Measurements from ENCODE around the gene SUSD4.

DNA sequence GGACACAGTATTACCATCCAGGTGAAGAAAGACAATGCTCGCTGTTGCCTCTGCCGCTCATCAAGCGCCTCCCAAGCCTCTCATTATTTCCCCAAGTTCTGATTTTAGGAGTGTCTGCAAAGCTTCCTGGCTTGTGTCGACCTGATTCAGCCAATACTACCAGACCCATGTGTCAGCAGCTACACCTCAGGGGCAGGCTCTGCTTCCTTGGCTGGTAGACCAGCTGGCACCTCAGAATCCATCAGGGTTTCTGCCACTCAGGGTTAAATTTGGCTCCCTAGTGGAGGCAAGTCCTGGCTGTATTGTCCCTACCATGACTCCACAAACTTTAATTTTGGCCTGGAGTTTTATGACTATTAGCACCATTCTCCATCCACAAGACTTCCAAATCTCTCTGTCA lies 35.4 kb downstream of the SUSD4 start:
- TF ChIP-seq EZH2 (IDR thresholded peaks at IDR 0.05; ENCODE audit: borderline replicate concordance, control insufficient read depth, low read depth, low read length) (no peak), EP300 (IDR thresholded peaks at IDR 0.05; ENCODE audit: borderline replicate concordance in 1 of 2, control insufficient read depth in 1 of 2, low read depth in 2 of 2, low read length in 2 of 2) (no peak), DPF2 (IDR thresholded peaks at IDR 0.05) (no peak), SREBF2 (IDR thresholded peaks at IDR 0.05; ENCODE audit: low read length) (no peak), ZZZ3 (IDR thresholded peaks at IDR 0.05; ENCODE audit: control insufficient read depth, insufficient read length, low read depth) (no peak), SRF (IDR thresholded peaks at IDR 0.05; ENCODE audit: low read depth in 2 of 2, low read length in 2 of 2) (no peak), NFXL1 (IDR thresholded peaks at IDR 0.05; ENCODE audit: borderline replicate concordance) (no peak)
- TF ChIP-seq, protein P1, sequence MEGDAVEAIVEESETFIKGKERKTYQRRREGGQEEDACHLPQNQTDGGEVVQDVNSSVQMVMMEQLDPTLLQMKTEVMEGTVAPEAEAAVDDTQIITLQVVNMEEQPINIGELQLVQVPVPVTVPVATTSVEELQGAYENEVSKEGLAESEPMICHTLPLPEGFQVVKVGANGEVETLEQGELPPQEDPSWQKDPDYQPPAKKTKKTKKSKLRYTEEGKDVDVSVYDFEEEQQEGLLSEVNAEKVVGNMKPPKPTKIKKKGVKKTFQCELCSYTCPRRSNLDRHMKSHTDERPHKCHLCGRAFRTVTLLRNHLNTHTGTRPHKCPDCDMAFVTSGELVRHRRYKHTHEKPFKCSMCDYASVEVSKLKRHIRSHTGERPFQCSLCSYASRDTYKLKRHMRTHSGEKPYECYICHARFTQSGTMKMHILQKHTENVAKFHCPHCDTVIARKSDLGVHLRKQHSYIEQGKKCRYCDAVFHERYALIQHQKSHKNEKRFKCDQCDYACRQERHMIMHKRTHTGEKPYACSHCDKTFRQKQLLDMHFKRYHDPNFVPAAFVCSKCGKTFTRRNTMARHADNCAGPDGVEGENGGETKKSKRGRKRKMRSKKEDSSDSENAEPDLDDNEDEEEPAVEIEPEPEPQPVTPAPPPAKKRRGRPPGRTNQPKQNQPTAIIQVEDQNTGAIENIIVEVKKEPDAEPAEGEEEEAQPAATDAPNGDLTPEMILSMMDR (IDR thresholded peaks at IDR 0.05 in 2 of 3, conservative IDR thresholded peaks at IDR 0.05 in 1 of 3; ENCODE audit: control insufficient read depth in 2 of 3, extremely low read depth in 1 of 3, insufficient read depth in 1 of 3, low read depth in 3 of 3, low read length in 3 of 3), result no peak
- TF ChIP-seq, protein P2, sequence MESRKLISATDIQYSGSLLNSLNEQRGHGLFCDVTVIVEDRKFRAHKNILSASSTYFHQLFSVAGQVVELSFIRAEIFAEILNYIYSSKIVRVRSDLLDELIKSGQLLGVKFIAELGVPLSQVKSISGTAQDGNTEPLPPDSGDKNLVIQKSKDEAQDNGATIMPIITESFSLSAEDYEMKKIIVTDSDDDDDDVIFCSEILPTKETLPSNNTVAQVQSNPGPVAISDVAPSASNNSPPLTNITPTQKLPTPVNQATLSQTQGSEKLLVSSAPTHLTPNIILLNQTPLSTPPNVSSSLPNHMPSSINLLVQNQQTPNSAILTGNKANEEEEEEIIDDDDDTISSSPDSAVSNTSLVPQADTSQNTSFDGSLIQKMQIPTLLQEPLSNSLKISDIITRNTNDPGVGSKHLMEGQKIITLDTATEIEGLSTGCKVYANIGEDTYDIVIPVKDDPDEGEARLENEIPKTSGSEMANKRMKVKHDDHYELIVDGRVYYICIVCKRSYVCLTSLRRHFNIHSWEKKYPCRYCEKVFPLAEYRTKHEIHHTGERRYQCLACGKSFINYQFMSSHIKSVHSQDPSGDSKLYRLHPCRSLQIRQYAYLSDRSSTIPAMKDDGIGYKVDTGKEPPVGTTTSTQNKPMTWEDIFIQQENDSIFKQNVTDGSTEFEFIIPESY (IDR thresholded peaks at IDR 0.05), result no peak
- TF ChIP-seq, protein P3, sequence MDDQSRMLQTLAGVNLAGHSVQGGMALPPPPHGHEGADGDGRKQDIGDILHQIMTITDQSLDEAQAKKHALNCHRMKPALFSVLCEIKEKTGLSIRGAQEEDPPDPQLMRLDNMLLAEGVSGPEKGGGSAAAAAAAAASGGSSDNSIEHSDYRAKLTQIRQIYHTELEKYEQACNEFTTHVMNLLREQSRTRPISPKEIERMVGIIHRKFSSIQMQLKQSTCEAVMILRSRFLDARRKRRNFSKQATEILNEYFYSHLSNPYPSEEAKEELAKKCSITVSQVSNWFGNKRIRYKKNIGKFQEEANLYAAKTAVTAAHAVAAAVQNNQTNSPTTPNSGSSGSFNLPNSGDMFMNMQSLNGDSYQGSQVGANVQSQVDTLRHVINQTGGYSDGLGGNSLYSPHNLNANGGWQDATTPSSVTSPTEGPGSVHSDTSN (IDR thresholded peaks at IDR 0.05; ENCODE audit: insufficient replicate concordance, low read depth, low read length), result no peak

Measured in GM12878 (cell line).